Measurements from ENCODE around the gene SMAD2.

DNA sequence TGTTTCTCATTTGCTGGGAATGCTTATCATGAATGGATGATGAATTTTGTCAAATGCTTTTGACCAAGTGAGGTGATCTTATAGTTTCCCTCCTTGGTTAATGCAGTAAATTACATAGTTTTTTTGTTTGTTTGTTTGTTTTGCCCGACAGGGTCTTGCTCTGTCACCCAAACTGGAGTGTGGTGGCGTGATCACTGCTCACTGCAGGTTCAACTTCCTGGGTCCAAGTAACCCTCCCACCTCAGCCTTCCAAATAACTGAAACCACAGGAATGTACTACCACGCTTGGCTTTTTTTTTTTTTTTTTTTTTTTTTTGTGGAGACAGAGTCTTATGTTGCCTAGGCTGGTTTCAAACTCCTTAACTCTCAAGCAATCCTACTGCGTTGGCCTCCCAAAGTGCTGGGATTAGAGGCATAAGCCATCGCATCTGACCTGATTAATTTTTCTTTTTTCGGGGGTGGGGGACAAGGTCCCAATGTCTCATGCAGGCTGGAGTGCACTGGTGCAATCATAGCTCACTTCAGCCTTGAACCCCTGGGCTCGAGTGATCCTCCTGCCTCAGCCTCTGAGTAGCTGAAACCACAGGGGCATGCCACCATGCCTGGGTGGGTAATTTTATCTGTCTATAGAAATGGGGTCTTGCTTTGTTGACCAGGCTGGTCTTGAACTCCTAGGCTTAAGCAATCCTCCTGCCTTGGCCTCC, 48.6 kb downstream of the SMAD2 start:
- TF ChIP-seq, protein P1, sequence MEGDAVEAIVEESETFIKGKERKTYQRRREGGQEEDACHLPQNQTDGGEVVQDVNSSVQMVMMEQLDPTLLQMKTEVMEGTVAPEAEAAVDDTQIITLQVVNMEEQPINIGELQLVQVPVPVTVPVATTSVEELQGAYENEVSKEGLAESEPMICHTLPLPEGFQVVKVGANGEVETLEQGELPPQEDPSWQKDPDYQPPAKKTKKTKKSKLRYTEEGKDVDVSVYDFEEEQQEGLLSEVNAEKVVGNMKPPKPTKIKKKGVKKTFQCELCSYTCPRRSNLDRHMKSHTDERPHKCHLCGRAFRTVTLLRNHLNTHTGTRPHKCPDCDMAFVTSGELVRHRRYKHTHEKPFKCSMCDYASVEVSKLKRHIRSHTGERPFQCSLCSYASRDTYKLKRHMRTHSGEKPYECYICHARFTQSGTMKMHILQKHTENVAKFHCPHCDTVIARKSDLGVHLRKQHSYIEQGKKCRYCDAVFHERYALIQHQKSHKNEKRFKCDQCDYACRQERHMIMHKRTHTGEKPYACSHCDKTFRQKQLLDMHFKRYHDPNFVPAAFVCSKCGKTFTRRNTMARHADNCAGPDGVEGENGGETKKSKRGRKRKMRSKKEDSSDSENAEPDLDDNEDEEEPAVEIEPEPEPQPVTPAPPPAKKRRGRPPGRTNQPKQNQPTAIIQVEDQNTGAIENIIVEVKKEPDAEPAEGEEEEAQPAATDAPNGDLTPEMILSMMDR (IDR thresholded peaks at IDR 0.05) = no peak
- TF ChIP-seq POLR2A (IDR thresholded peaks at IDR 0.05) = no peak

Data from heart left ventricle (tissue), 13 donors.